SK-N-MC (cell line): ENCODE data around the gene MTA2.
"Not testable (repeated sequence)": the region's sequence is repeated elsewhere in the genome, so short reads cannot be mapped to it uniquely, and the experiment has no call there.

Experiments used
- DNase-seq: peaks from one replicate; pipeline ENCODE4 v3.0.0-alpha.2; 2011; ENCODE audit warnings: low read depth, low spot score
- H3K27ac ChIP-seq: fragments of 200-600 bp; sonication (generic); 2 replicates; pipeline ENCODE4 v1.5.1; 2016; ENCODE audit warnings: mixed run types
- H3K36me3 ChIP-seq: fragments of 200-600 bp; sonication (generic); 2 replicates; pipeline ENCODE4 v1.6.1; 2017; ENCODE audit warnings: antibody characterized with exemption, low read length, mixed read lengths; ENCODE audit not compliant: insufficient read depth
- H3K4me3 ChIP-seq: fragments of 200-600 bp; sonication (generic); 2 replicates; pipeline ENCODE4 v1.5.1; 2016
- H3K9ac ChIP-seq: fragments of 200-600 bp; sonication (generic); 2 replicates; pipeline ENCODE4 v1.8.0; 2017; ENCODE audit warnings: mixed run types, mixed read lengths; ENCODE audit not compliant: insufficient read length
- H3K9me3 ChIP-seq: fragments of 200-600 bp; sonication (generic); 2 replicates; pipeline ENCODE4 v1.6.1; 2017; ENCODE audit warnings: low read depth, mild to moderate bottlenecking, antibody characterized with exemption, low read length, moderate library complexity, mixed read lengths
- EZH2 ChIP-seq: fragments of 200-600 bp; sonication (generic); IDR thresholded peaks from one replicate; pipeline ENCODE4 v1.6.1; 2017; ENCODE audit warnings: antibody characterized with exemption
- FOXP2 ChIP-seq: optimal IDR thresholded peaks from 2 replicates; pipeline ENCODE3; 2011; ENCODE audit warnings: mild to moderate bottlenecking, moderate library complexity; ENCODE audit not compliant: insufficient read depth; ENCODE audit errors: extremely low read length, control extremely low read depth
- POLR2AphosphoS5 ChIP-seq: IDR thresholded peaks from 2 replicates; pipeline ENCODE4 v1.6.1; 2012; ENCODE audit warnings: mild to moderate bottlenecking, low read depth, low read length, borderline replicate concordance

Gene MTA2

GRCh38 chr11:62601372-62602140, at the start of gene MTA2:
Gene MTA2 (minus strand): TSS chr11:62601865. CDS start chr11:62601450, 415 bp downstream.
- H3K4me3 ChIP-seq: peak within 1 kb of the TSS; percentile 87
- H3K9me3 ChIP-seq: no peaks in the 10 kb centered on the region
- H3K9ac ChIP-seq: peak within 1 kb of the TSS; percentile 99
- peaks cover 34% of the 10 kb centered on the region for H3K36me3 ChIP-seq
- peak; percentile 86 for DNase-seq
- TF ChIP-seq POLR2AphosphoS5 (peak; percentile 68; the same call in 1 of the 2 replicates), EZH2 (no peak), FOXP2 (peak; percentile 91)
- peak within 1 kb of the TSS; percentile 92 for H3K27ac ChIP-seq

GRCh38 chr11:62650283-62650682, 48.6 kb upstream of the MTA2 start:
- not testable (repeated sequence) for H3K27ac ChIP-seq, H3K9ac ChIP-seq, DNase-seq, H3K9me3 ChIP-seq, H3K4me3 ChIP-seq
- H3K36me3 ChIP-seq: peaks cover 14% of the 10 kb centered on the region; the same call in 1 of the 2 replicates

GRCh38 chr11:62649486-62649885, 47.8 kb upstream of the MTA2 start:
- no peak for DNase-seq
- no peaks in the 10 kb centered on the region for H3K9me3 ChIP-seq
- no peak overlapping the region for H3K9ac ChIP-seq
- peaks cover 16% of the 10 kb centered on the region; the same call in 1 of the 2 replicates for H3K36me3 ChIP-seq
- no peak overlapping the region for H3K27ac ChIP-seq
- H3K4me3 ChIP-seq: no peak overlapping the region
- TF ChIP-seq FOXP2 (no peak), EZH2 (no peak), POLR2AphosphoS5 (no peak)

GRCh38 chr11:62648967-62649364, 47.3 kb upstream of the MTA2 start:
- TF ChIP-seq POLR2AphosphoS5 (no peak; the same call in 1 of the 2 replicates), FOXP2 (no peak), EZH2 (no peak)
- Histone ChIP-seq H3K9me3 (no peaks in the 10 kb centered on the region), H3K4me3 (no peak overlapping the region), H3K36me3 (peaks cover 21% of the 10 kb centered on the region; the same call in 1 of the 2 replicates), H3K27ac (no peak overlapping the region), H3K9ac (no peak overlapping the region)
- DNase-seq: no peak

GRCh38 chr11:62648185-62648966, 46.7 kb upstream of the MTA2 start:
- Histone ChIP-seq H3K4me3 (no peak overlapping the region), H3K36me3 (peaks cover 25% of the 10 kb centered on the region; the same call in 1 of the 2 replicates), H3K9me3 (no peaks in the 10 kb centered on the region), H3K9ac (no peak overlapping the region), H3K27ac (no peak overlapping the region)
- DNase-seq: no peak
- no peak for TF ChIP-seq FOXP2
- TF ChIP-seq POLR2AphosphoS5: no peak; the same call in 1 of the 2 replicates
- TF ChIP-seq EZH2: no peak

- Histone ChIP-seq H3K9ac (no peak overlapping the region), H3K27ac (no peak overlapping the region), H3K36me3 (peaks cover 32% of the 10 kb centered on the region), H3K9me3 (no peaks in the 10 kb centered on the region), H3K4me3 (no peak overlapping the region)
- no peak for DNase-seq
- TF ChIP-seq POLR2AphosphoS5: no peak
These were observed 45.9 kb upstream of the MTA2 start for GRCh38 chr11:62647609-62648005.

- Histone ChIP-seq H3K4me3 (peak overlapping the region; percentile 41), H3K9ac (no peak overlapping the region), H3K27ac (no peak overlapping the region), H3K36me3 (peaks cover 34% of the 10 kb centered on the region), H3K9me3 (no peaks in the 10 kb centered on the region)
- DNase-seq: no peak
- no peak for TF ChIP-seq POLR2AphosphoS5
- TF ChIP-seq EZH2: no peak
- TF ChIP-seq FOXP2: no peak
These were observed 45.4 kb upstream of the MTA2 start for GRCh38 chr11:62646825-62647608.
